ENCODE measurements around the gene ANKRD52.
A peak's percentile ranks its signal among the peaks of the same experiment; 100 is the strongest.

ANKRD52 gene

DNA sequence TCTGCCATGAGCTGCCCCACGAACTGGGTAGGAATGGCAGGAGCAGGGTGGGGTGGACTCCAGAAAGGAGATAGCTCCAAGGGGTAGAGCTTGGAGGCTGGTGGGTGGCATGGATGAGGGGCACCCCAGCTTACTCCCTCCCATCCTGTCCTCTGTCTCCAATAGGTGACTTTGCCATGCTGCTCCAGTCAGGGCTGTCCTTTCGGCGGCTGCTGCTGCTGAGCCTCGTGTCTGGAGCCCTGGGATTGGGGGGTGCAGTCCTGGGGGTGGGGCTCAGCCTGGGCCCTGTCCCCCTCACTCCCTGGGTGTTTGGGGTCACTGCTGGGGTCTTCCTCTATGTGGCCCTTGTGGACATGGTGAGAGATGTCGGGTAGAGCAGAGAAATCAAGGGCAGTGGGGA, 21.2 kb downstream of the ANKRD52 start:
- no peak for DNase-seq

- no peak for DNase-seq
Measured at GRCh38 chr12:56236091-56236490, 22.1 kb downstream of the ANKRD52 start.

DNA sequence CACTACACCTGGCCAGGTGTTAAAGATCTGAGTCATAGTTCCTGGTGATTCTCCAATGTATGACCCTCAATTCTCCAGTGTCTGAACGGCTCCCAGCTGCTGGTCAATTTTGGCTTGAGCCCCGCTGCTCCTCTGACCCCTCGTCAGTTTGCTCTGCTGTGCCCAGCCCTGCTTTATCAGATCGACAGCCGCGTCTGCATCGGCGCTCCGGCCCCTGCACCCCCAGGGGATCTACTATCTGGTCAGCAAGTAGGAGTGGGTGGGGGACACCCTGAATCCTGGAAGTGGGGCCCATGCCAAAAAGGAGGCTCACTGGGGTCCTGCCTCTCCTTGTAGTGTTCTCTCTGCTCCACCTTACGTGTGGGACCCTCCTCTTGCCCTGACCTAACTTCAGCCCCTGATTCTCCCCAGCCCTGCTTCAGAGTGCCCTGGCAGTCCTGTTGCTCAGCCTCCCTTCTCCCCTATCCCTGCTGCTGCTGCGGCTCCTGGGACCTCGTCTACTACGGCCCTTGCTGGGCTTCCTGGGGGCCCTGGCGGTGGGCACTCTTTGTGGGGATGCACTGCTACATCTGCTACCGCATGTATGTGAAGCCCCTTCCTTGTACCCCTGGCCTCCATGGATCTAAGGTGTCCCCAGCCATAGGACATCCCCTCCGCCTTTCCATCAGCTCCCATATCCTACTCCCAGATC, 23.3 kb downstream of the ANKRD52 start:
- no peak for DNase-seq

DNA sequence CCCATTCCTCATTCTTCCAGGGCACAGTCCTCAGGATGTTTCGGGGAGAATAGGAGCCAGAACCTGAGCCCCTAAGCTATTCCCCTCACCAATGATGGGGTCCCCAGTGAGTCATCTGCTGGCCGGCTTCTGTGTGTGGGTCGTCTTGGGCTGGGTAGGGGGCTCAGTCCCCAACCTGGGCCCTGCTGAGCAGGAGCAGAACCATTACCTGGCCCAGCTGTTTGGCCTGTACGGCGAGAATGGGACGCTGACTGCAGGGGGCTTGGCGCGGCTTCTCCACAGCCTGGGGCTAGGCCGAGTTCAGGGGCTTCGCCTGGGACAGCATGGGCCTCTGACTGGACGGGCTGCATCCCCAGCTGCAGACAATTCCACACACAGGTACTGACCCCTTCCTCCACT, 27.0 kb downstream of the ANKRD52 start:
- DNase-seq, result no peak

DNA sequence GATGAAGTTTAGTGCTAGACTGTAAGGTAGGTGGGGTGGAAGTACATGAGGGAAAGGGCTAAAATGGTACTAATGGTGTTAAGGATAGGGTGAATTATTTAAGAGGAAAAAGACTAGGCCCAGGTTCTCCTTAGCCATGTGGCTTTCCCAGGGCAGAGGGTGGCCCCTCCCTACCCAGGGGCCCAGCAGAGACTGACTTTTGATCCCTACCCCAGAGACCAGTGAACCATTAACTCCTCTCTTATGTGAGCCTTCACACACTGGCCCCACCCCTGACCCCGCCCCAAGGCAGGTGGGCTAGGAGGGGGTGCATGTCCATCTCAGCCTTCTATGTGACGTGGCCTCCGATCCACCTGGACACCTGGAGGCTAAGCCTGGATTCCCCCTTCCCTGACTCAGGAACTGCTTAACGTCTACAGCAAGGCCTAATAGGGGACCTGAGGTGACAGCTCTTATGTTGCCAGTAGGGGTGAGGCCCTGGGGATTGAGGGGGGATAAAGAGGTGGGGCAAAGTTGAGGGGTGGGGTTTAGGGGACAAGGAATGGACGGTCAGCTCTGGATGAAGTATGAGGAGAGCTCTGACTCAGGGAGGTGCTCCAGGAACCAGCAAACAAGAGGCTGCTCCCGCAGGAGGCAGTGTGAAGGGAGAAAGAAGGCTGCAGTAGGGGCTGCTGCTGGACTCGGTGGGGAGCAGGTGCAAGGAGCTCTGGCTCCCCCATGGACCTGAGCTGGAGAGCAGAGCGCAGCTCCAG, 27.6 kb downstream of the ANKRD52 start:
- no peak for DNase-seq

DNA sequence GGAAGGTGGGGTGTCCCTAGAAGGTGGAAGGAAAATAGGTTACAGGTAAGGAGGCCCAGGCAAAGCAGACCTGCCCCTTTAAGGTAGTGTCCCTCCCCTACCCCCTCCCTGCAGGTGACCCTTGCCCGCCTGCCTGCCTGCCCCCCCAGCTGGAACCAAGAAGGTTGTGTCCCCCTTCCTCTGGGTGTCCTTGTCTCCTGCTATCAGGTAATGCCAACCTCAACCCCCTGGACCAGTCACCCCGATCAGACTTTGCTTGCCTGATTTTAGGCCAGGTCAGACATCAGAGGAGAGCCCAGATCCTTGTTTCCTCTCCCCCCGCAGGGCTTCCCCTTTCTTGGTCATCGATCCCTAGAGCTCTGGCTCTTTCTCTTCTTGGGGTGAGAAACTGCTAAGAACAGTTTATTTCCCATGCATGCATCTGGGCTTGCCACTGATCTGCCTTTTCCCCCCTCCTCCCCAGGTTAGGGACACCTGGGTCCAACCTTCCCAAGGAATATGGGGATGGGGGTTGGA, 28.2 kb downstream of the ANKRD52 start, which contains the start of gene SLC39A5:
Gene SLC39A5 (plus strand): TSS at position 136 of the 516 bp plus-strand sequence. CDS start 1,224 bp downstream, outside the sequence.
- no peak for DNase-seq

DNA sequence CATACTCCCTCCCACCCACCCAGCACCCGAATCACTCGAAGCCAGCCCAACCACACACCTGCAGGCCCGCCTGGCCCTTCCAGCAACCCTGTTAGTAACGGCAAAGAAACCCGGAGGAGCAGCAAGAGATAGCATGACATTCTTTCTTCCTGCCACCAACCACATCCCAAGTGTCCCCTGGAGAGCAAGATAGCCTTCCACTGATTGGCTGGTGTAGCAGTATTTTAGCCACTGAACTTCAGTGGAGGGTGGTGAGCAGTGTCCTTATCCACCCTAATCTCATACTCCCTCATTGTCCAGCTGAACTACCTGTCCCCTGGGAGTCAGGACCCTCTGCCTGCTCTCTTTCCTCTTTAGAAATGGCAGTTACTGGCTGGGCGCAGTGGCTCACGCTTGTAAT, 29.1 kb downstream of the ANKRD52 start:
- DNase-seq, result no peak

DNA sequence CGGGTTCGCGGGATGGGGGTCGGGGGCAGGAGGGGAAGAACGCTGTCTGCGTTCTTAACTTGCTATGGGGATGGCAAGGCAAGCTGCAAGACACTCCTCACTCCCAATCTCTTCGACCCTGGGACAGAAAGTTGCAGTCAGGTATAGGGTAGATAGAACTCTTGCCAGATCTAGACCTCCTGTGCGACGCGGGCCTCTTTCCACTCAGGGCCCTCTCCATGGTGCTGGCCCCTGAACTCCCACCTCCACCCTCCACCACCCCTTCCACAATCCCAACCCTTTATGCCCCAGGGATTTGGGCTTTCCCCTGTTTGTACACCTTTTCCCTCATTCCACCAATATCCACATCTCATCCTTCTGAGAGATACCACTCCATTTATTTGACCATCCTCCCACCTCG, 33.2 kb downstream of the ANKRD52 start:
- no peak for DNase-seq

GRCh38 chr12:56224102-56224701, 34.0 kb downstream of the ANKRD52 start, which contains the start of gene NABP2:
TSS of gene NABP2 (plus strand) at chr12:56224342. CDS start at chr12:56224857, 515 bp downstream.
- DNase-seq, result peak; percentile 96

DNA sequence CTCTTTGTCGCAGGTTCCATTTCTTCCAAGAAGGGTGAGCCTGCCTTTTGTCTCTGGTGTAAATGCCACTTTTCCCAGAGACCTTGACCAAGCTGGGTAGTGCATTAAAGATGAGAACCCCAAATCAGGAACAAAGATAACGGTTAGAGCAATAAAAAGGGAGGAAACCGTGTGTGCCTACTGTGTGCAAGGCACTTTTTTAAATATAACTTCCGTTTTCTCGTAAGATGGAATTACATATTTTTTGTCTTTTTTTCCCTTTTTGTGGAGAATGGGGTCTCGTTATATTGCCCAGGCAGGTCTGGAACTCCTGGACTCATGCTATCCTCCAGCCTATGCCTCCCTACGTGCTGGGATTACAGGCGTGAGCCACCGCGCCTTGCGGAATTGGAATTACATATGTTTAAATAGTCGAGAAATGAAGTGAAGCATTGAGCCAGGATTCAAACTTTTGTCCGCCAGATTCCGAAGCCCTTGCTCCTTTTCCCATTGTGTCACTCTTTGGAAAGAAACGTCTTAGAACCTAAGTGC, 34.5 kb downstream of the ANKRD52 start:
- no peak for DNase-seq

DNA sequence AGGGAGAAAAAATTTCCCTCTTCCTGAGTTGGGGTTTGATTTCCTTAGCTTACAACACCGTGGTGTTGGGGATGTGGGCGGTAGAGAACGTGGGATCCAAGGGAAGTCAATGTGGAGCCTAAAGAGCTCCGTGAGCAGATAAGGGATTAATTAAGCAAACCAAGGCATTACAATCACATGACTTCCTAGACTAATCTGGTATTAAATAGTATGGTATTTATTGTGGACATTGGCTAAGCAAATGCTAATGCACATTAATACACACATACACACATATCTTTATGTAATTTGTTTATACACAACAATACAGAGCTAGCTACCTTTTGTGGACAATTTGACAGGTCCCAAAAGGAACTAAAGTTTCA, 35.7 kb downstream of the ANKRD52 start:
- no peak for DNase-seq

GRCh38 chr12:56221757-56222530, 36.2 kb downstream of the ANKRD52 start, which contains the start of gene RNF41:
TSS of gene RNF41 (minus strand) at chr12:56221922. CDS start at chr12:56214047, 7,875 bp downstream.
- DNase-seq, result peak; percentile 97

DNA sequence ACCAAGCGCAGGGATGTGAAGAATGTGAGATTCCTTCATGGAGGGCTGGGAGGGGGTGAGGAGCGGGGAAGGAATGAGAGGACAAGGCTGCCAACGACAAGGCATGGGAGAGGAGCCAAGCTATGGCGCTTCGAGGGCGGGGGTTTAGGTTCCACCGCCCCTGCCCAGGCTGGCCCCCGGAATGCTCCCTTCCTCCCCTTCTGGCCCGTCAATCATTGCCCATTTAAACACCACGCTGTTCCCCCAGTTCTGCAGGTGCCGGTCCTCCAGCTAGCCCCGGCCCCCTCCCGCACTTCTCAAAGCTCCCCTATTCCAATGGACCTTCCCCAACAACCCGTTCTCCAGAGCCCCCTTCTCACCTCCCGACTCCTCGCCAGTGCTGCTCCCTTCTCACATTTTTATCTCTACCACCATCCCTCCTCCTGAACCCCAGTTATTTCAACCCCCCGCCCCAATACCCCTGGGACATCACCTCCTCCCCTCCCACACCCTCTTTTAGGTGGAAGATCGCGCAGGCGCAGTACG, 36.9 kb downstream of the ANKRD52 start:
- DNase-seq, result no peak

DNA sequence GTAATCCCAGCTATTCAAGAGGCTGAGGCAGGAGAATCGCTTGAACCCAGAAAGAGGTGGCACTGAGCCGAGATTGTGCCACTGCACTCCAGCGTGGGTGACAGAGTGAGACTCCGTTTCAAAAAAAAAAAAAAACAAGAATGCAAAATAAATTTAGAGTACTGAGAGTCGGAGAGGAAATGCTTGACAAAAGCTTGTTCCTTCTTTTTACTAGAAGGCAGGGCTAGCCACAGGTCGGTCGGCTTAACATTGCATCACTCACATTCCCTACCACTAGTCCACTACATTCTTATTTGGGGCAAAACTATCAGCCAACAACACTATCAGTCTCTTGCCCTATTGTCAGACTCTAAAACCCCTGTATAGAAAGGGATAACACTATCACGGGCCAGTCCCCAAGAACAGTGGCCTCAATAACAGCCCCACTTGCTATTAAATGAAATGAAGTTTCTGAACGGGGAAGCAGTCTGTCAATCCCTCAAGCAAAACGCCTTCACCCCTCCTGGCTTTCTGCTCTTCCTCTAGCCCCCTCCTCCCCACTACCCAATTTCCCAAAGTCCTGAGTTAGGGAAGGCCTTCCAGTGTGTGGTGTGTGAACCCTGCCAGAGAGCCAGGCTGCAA, 37.5 kb downstream of the ANKRD52 start:
- peak; percentile 85 for DNase-seq

- no peak for DNase-seq
Measured at GRCh38 chr12:56219840-56220239, 38.3 kb downstream of the ANKRD52 start.

- no peak for DNase-seq
Measured at GRCh38 chr12:56216461-56216860, 41.7 kb downstream of the ANKRD52 start.

DNA sequence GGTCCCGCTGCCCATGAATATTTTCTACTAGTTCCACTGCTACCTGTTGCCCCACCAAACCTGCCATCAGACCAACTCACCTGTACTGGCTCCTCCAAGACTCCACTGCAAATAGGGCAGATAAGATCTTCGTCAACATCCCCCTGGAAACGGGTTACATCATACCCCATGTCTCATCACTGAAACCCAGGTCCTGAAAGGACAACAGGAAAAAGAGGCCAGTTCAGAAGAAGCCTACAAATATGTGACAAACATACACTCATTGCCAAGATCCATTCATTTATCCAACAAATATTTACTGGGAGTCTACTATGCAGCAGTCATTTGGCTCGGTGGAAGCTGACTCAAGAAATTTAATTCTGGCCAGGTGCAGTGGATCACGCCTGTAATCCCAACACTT, 44.3 kb downstream of the ANKRD52 start:
- no peak for DNase-seq

GRCh38 chr12:56212361-56212760, 45.8 kb downstream of the ANKRD52 start:
- no peak for DNase-seq

DNA sequence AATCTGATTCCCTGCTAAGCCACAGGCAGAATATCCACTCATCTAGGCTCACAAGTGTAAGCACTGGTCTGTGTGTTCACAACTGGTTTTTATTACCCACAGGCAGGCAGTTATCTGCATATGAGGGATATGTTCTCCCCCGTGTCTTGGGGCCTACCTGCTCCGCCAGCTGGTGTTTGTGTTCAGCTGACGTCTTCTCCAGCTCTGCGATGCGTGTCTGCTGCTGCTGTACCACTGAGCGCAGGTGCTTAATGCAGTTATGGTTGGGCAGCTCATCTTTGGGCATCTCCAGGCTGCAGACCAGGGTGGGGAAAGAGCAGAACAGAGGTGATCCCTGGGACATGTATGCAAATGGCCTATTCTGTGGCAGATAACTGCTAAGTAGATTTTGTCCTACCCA, 50.2 kb downstream of the ANKRD52 start:
- no peak for DNase-seq

DNA sequence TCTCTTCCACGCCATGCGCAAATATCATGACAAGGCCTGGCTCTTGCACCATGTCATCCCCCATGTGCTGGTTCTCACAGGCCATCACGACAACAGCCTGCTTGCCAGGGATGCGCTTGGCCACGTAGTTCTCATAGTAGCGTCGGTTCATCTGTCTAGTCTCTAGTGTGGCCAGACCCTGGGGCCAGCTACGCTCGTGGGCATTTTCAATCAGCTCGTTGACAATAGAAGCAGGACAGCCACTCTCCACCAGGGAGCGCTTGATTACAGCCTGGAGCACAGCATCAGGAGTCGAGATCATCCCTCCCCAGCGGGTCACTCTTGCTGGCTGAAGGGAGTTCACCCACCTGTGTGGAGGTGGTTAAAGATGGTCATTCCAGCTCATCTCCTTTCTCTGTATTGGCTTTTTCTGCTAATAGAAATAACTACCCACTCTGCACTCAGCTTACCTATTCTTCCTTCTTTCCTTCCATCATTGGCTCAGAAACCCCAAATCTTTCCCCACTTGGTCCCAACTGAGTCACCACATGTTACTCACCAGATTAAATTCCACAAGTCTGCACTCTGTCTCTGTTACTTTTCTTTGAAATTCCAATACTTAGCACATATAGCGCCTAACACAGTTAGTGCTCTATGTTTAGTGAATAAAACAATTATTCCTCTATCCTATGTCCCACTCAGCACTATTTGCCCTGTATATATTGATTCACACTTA, 51.6 kb downstream of the ANKRD52 start:
- peak; percentile 56 for DNase-seq

DNA sequence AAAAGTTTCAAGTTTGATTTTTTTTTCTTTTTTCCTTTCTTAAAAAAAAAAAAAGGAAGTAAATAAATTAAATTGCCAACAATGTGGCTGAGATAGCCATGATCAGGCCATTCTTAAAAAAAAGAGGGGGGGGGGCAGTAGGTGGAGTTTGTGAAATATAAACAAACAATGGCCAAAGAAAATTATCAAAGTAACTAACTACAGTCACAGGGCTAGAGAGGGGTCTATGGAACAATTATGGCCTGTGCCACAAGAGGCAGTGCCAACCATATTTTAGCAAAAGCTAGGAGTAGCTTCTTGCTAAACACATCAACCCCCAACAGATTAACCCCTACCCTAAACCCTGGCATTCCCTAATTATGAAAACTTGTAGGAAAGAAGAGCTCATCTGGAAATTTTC, 52.7 kb downstream of the ANKRD52 start:
- DNase-seq, result no peak

Data from inflammatory macrophage treated with lipopolysaccharide for 4 hours (primary cell).